ENCODE results near the gene NHSL1. TPM values are rescaled to one million over a fixed set of nuclear protein-coding genes. Genes with fewer than 3 reads are reported as not detected.

Gene NHSL1
- total and polyA plus RNA-seq, 4 donors, result 6.6 to 33.0 (median 20.7) TPM

DNA sequence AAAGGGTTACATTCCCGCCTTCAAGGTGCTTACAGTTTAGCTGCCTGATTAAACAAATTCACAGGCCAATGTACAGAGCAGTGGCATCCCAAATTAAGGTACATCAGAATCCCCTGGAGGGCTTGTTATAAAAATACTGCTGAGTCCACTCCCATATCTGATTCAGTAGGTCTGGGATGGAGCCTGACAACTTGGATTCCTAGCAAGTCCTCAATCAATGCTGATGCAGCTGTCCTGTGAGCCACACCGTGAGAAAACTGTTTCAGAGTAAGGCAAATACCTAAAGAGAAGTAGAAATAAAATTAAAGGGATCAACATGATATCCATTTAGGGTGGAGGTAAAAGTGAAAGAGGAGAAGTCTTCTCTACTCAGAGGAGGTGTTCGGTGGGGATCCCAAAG, 16.5 kb downstream of the NHSL1 start:
- Histone ChIP-seq H3K27me3 (ENCODE audit: control insufficient read depth in 4 of 4, insufficient read depth in 4 of 4, low read length in 3 of 4) (no peaks in the 10 kb centered on the region), H3K36me3 (ENCODE audit: control insufficient read depth in 4 of 4, insufficient read depth in 3 of 4, low read depth in 1 of 4, low read length in 3 of 4) (peaks cover 0 to 3% (median under 1%) of the 10 kb centered on the region in 4 donors), H3K9ac (ENCODE audit: low read depth in 1 of 2, low read length in 2 of 2) (no peak overlapping the region), H3K27ac (ENCODE audit: low read depth in 1 of 2, low read length in 2 of 2) (no peak overlapping the region), H3K4me3 (ENCODE audit: low read depth in 1 of 3, low read length in 3 of 3) (no peak overlapping the region), H3K9me3 (ENCODE audit: control insufficient read depth in 4 of 4, low read length in 3 of 4) (no peaks in the 10 kb centered on the region), H3K4me1 (ENCODE audit: control insufficient read depth in 4 of 4, insufficient read depth in 4 of 4, low read length in 3 of 4) (peaks cover 6 to 49% (median 26%) of the 10 kb centered on the region in 4 donors)
- WGBS, result 80% methylated on average over 3 of the region's 3 CpGs
- DNase-seq (ENCODE audit: low spot score), result no peak
- TF ChIP-seq, protein P1, sequence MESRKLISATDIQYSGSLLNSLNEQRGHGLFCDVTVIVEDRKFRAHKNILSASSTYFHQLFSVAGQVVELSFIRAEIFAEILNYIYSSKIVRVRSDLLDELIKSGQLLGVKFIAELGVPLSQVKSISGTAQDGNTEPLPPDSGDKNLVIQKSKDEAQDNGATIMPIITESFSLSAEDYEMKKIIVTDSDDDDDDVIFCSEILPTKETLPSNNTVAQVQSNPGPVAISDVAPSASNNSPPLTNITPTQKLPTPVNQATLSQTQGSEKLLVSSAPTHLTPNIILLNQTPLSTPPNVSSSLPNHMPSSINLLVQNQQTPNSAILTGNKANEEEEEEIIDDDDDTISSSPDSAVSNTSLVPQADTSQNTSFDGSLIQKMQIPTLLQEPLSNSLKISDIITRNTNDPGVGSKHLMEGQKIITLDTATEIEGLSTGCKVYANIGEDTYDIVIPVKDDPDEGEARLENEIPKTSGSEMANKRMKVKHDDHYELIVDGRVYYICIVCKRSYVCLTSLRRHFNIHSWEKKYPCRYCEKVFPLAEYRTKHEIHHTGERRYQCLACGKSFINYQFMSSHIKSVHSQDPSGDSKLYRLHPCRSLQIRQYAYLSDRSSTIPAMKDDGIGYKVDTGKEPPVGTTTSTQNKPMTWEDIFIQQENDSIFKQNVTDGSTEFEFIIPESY (IDR thresholded peaks at IDR 0.05), result no peak
- no peak for TF ChIP-seq EGR1 (IDR thresholded peaks at IDR 0.05; ENCODE audit: low read depth in 2 of 2)
- TF ChIP-seq REST (IDR thresholded peaks at IDR 0.05), result no peak
- TF ChIP-seq FOXA2 (IDR thresholded peaks at IDR 0.05), result no peak
- no peak for TF ChIP-seq NR2F2 (IDR thresholded peaks at IDR 0.05)
- TF ChIP-seq HNF4G (IDR thresholded peaks at IDR 0.05), result no peak
- no peak for TF ChIP-seq YY1 (IDR thresholded peaks at IDR 0.05)
- no peak for TF ChIP-seq ATF3 (IDR thresholded peaks at IDR 0.05)
- no peak for TF ChIP-seq TAF1 (conservative IDR thresholded peaks at IDR 0.05)
- no peak for TF ChIP-seq GABPA (IDR thresholded peaks at IDR 0.05 in 1 of 2, conservative IDR thresholded peaks at IDR 0.05 in 1 of 2)
- TF ChIP-seq RAD21 (IDR thresholded peaks at IDR 0.05), result no peak
- no peak for TF ChIP-seq SP1 (IDR thresholded peaks at IDR 0.05)
- no peak for TF ChIP-seq FOXA1 (IDR thresholded peaks at IDR 0.05)
- no peak for TF ChIP-seq RXRA (IDR thresholded peaks at IDR 0.05)
- TF ChIP-seq, protein P2, sequence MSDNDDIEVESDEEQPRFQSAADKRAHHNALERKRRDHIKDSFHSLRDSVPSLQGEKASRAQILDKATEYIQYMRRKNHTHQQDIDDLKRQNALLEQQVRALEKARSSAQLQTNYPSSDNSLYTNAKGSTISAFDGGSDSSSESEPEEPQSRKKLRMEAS (IDR thresholded peaks at IDR 0.05), result no peak
- TF ChIP-seq, protein P3, sequence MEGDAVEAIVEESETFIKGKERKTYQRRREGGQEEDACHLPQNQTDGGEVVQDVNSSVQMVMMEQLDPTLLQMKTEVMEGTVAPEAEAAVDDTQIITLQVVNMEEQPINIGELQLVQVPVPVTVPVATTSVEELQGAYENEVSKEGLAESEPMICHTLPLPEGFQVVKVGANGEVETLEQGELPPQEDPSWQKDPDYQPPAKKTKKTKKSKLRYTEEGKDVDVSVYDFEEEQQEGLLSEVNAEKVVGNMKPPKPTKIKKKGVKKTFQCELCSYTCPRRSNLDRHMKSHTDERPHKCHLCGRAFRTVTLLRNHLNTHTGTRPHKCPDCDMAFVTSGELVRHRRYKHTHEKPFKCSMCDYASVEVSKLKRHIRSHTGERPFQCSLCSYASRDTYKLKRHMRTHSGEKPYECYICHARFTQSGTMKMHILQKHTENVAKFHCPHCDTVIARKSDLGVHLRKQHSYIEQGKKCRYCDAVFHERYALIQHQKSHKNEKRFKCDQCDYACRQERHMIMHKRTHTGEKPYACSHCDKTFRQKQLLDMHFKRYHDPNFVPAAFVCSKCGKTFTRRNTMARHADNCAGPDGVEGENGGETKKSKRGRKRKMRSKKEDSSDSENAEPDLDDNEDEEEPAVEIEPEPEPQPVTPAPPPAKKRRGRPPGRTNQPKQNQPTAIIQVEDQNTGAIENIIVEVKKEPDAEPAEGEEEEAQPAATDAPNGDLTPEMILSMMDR (IDR thresholded peaks at IDR 0.05; ENCODE audit: low read depth, low read length, missing input control), result no peak
- TF ChIP-seq JUND (IDR thresholded peaks at IDR 0.05), result no peak
- no peak for TF ChIP-seq HNF4A (conservative IDR thresholded peaks at IDR 0.05)

Data from liver (tissue), 9 donors.